GM18498 (cell line): ENCODE measurements around the gene SEZ6L2.

Experiments
- ATAC-seq: cut with Tn5 transposase; IDR thresholded peaks from one replicate; pipeline ENCODE4 v1.9.1; 2021; ENCODE audit warnings: mild to moderate bottlenecking, moderate library complexity; ENCODE audit not compliant: unreplicated experiment

The SEZ6L2 gene

DNA sequence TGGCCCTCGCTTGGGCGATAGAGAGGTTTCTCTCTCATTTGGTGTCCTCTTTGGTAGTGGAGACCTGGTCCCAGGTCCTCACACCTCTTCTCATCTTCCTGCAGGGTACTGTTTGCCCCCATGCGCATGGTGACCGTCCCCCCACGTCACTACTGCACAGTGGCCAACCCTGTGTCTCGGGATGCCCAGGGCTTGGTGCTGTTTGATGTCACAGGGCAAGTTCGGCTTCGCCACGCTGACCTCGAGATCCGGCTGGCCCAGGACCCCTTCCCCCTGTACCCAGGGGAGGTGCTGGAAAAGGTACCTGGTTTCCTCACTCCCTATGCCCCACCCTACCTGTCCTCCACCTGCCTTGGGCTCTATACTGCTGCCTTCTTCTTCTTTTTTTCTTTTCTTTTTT lies 68.6 kb downstream of the SEZ6L2 start:
- no peak for ATAC-seq

DNA sequence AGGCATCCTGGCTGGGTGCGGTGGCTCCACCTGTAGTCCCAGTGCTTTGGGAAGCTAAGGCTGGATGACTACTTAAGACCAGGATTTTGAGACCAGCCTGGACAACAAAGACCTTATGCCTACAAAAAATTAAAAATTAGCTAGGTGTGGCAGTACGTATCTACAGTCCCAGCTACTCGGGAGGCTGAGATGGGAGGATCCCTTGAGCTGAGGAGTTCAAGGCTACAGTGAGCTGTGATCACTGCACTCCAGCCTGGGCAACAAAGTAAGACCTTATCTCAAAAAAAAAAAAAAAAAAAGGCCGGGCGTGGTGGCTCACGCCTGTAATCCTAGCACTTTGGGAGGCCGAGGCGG lies 73.0 kb downstream of the SEZ6L2 start:
- no peak for ATAC-seq

DNA sequence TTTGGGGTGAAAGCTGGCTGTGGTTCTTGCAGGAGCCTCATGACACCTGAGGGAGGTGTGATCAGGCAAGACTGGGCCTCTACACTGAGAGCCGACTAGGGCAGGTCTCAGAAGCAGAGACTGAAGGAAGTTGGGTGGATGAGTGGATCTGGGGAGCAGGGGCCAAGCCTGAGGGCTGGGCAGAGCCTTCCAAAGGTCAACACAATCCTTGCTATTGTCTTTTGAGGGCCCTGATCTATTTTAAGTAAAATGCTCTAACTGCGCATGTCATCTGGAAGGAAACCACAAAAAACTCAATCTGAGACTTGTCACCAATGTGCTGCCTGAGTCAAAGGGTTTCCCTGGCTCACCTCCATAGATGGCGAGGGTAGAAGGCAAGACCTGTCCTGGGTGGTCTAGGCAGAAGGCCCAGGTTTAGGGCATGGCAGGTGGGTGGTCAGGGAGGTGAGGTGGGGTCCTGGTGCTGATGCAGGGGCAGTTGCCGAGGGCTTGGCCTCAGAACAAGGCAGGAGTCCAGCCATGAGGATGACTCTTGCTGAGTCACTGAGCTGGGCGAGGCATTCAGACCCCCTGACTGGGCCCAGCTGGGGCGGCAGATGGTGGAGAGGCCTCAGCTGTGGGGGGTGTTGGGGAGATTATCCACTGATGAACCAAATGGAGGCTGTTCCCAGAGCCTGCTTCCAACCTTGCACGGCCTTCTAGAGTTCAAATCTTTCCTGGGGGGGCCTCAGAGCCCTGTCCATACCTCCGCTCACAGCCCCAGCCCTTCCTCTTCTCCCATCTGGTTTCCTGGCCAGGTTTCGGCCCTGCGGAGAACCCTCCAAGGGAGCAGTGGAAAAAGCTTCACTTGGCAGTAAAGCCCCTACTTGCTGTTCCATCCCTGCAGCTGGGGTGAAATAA lies 74.0 kb downstream of the SEZ6L2 start:
- no peak for ATAC-seq

DNA sequence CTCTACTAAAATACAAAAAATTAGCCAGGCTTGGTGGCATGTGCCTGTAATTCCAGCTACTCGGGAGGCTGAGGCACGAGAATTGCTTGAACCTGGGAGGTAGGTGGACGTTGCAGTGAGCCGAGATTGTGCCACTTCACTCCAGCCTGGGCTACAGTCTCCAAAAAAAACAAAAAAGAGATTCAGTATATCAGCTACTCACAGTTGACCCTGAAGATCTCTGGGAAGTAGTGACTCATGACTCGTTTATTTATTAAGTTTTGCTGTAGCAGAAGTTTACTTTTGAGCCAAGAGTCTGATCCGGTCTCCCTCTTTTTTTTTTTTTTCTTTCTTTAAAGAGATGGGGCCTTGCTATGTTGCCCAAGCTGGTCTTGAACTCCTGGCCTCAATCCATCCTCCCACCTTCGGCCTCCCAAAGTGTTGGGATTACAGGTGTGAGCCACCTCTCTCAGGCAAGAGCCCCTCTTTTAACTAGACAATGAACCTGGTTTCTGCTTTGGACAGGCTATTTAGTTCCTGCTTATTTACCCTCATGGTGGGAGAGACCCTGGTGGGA lies 74.7 kb downstream of the SEZ6L2 start:
- ATAC-seq, result no peak

DNA sequence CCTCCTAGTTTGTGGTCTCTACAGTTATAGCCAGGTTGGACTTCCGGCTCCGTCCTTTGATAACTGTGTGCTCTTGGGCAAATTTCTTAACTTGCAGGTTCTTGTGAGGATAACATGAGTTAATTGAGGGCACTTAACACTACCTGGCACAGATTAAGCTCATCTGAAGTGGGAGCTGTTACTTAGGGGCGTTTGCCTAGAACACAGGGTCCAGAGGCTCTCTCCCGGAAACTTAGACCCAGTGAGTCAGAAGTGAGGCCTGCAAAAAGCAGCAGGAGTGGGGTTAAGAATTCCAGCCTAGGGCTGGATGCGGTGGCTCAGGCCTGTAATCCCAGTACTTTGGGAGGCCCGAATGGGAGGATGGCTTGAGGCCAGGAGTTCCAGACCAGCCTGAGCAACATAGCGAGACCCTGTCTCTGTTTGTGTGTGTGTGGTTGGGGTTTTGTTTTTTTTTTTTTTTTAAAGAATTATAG lies 77.7 kb downstream of the SEZ6L2 start:
- ATAC-seq, result no peak
